GM12878 (cell line): ENCODE results near the gene ITGA11. TPM values are rescaled to one million over a fixed set of nuclear protein-coding genes. Genes with fewer than 3 reads are reported as not detected.

Experiments
- BACH1 ChIP-seq: fragments of 450-650 bp; IDR thresholded peaks from 2 replicates; pipeline ENCODE4 v1.6.1; 2017; ENCODE audit warnings: mild to moderate bottlenecking, borderline replicate concordance
- BCL11A ChIP-seq: IDR thresholded peaks from 2 replicates; pipeline ENCODE4 v1.6.1; 2011; ENCODE audit warnings: low read depth, low read length
- GABPA ChIP-seq: IDR thresholded peaks from 2 replicates; pipeline ENCODE4 v1.6.1; 2014; ENCODE audit warnings: antibody characterized with exemption, low read depth, mild to moderate bottlenecking, inconsistent platforms
- POLR2AphosphoS2 ChIP-seq: IDR thresholded peaks from 2 replicates; pipeline ENCODE4 v1.6.1; 2011; ENCODE audit warnings: low read depth, mild to moderate bottlenecking, low read length, improper control_type of control experiment, moderate library complexity
- STAT1 ChIP-seq: fragments of 450-650 bp; conservative IDR thresholded peaks from 2 replicates; pipeline ENCODE4 v1.6.1; 2014; ENCODE audit warnings: antibody characterized with exemption, mild to moderate bottlenecking
- ZBED1 ChIP-seq: IDR thresholded peaks from 2 replicates; pipeline ENCODE4 v1.6.1; 2016; ENCODE audit warnings: borderline replicate concordance
- polyA plus RNA-seq, 11 experiments: library from polyadenylated mRNA; depleted of rRNA in 4 of 11; unstranded in 6 of 11; stranded (reverse) in 5 of 11; fragments of >200 nt; fragmentation: Nextera tagmentation in 4 of 11; fragmentation: Illumina TruSeq in 1 of 11; extraction: Ambion mirVana in 4 of 11; extraction: Trizol in 1 of 11; gene quantifications; 1 replicate in 1 of 11; 2 replicates in 10 of 11; pipeline versions ENCODE4 v1.2.1 to v1.2.3, GENCODE V29; 2011 to 2016; ENCODE audit warnings: inconsistent platforms in 2 of 11, missing spikeins in 2 of 11, low read depth in 1 of 11
- total RNA-seq, 4 experiments: library from RNA; depleted of rRNA in 3 of 4; stranded (reverse); fragments of >200 nt in 3 of 4; fragmentation: Illumina TruSeq in 1 of 4; extraction: Trizol in 1 of 4; gene quantifications; 2 replicates each; pipeline versions ENCODE4 v1.2.1 to v1.2.3, GENCODE V29; 2013 to 2021
- TF ChIP-seq, protein P1 (sequence below), 3 experiments: IDR thresholded peaks in 2 of 3; conservative IDR thresholded peaks in 1 of 3; 2 replicates each; pipeline ENCODE4 v1.5.1; 2011; ENCODE audit warnings: low read depth in 3 of 3, low read length in 3 of 3, mild to moderate bottlenecking in 3 of 3, control low read depth in 2 of 3, moderate library complexity in 2 of 3, inconsistent platforms in 1 of 3, mixed read lengths in 1 of 3; ENCODE audit not compliant: control insufficient read depth in 2 of 3, insufficient read depth in 1 of 3; ENCODE audit errors: extremely low read depth in 1 of 3
- TF ChIP-seq, protein P2 (sequence below): IDR thresholded peaks from 2 replicates; pipeline ENCODE4 v1.6.1; 2012; ENCODE audit warnings: mild to moderate bottlenecking, low read depth, low read length
- TF ChIP-seq, protein P3 (sequence below): fragments of 450-650 bp; formaldehyde crosslinking; IDR thresholded peaks from 2 replicates; pipeline ENCODE4 v1.5.0; 2022; ENCODE audit warnings: mild to moderate bottlenecking, missing genetic modification characterization
- TF ChIP-seq, protein P4 (sequence below): IDR thresholded peaks from 2 replicates; pipeline ENCODE4 v1.6.1; 2012; ENCODE audit warnings: low read length, inconsistent platforms

Gene ITGA11
- total and polyA plus RNA-seq, 10 of the 15 experiments (the other 5 are each of a cell fraction or from before 2014, with no cell fraction given) = under 0.01 to 0.36 (median 0.13) TPM; not detected in 1

DNA sequence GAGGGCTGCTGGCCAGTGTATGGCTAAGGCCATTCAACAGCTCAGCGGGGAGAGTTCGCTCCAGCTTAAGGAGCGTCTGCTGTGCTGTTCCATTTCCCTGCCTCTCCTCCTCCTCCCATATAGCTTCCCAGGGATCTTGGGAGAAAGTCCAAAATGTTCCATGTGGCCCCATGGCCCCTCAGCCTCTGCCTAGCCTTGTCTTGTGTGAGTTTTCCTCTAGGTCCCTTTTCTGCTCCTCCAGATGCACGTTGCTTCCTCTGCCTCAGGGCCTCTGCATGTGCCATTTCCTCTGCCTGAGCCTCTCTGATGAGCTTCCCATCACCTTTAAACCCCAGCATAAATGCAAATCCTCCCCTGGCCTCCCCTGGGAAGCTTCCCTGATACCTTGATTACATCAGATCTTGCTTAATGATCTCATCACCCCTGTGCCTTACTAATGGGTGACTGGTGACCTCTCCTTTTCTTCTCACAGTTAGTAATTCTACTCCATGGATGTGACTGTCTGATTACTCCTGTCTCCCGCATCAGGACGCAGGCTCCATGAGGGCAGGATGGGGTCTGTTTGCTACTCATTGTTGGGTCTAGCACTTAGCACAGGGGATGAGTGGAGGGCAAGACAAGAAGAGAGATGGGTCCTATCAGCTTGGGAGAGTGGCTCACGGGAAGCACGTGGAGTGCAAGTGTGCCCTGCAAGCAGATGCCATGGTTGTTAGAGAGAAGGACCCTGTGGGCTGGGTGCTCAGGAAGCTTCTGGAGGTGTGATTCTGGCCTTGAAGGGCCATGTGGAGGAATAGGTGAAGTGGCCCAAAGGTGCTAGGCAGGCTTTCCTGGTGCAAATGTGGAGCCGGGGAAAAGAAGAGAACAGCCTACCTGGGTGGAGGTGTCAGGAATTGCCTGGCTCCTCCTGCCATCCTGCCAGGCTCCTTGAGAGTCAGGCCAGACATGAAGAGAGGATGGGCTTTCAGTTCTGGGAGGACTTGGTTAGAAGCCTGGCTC is 23.8 kb downstream of the ITGA11 start (continued):
- TF ChIP-seq, protein P1, sequence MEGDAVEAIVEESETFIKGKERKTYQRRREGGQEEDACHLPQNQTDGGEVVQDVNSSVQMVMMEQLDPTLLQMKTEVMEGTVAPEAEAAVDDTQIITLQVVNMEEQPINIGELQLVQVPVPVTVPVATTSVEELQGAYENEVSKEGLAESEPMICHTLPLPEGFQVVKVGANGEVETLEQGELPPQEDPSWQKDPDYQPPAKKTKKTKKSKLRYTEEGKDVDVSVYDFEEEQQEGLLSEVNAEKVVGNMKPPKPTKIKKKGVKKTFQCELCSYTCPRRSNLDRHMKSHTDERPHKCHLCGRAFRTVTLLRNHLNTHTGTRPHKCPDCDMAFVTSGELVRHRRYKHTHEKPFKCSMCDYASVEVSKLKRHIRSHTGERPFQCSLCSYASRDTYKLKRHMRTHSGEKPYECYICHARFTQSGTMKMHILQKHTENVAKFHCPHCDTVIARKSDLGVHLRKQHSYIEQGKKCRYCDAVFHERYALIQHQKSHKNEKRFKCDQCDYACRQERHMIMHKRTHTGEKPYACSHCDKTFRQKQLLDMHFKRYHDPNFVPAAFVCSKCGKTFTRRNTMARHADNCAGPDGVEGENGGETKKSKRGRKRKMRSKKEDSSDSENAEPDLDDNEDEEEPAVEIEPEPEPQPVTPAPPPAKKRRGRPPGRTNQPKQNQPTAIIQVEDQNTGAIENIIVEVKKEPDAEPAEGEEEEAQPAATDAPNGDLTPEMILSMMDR (IDR thresholded peaks at IDR 0.05 in 2 of 3, conservative IDR thresholded peaks at IDR 0.05 in 1 of 3; ENCODE audit: control insufficient read depth in 2 of 3, extremely low read depth in 1 of 3, insufficient read depth in 1 of 3, low read depth in 3 of 3, low read length in 3 of 3) = no peak
- no peak for TF ChIP-seq POLR2AphosphoS2
- TF ChIP-seq STAT1 = no peak
- TF ChIP-seq, protein P2, sequence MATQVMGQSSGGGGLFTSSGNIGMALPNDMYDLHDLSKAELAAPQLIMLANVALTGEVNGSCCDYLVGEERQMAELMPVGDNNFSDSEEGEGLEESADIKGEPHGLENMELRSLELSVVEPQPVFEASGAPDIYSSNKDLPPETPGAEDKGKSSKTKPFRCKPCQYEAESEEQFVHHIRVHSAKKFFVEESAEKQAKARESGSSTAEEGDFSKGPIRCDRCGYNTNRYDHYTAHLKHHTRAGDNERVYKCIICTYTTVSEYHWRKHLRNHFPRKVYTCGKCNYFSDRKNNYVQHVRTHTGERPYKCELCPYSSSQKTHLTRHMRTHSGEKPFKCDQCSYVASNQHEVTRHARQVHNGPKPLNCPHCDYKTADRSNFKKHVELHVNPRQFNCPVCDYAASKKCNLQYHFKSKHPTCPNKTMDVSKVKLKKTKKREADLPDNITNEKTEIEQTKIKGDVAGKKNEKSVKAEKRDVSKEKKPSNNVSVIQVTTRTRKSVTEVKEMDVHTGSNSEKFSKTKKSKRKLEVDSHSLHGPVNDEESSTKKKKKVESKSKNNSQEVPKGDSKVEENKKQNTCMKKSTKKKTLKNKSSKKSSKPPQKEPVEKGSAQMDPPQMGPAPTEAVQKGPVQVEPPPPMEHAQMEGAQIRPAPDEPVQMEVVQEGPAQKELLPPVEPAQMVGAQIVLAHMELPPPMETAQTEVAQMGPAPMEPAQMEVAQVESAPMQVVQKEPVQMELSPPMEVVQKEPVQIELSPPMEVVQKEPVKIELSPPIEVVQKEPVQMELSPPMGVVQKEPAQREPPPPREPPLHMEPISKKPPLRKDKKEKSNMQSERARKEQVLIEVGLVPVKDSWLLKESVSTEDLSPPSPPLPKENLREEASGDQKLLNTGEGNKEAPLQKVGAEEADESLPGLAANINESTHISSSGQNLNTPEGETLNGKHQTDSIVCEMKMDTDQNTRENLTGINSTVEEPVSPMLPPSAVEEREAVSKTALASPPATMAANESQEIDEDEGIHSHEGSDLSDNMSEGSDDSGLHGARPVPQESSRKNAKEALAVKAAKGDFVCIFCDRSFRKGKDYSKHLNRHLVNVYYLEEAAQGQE = no peak
- TF ChIP-seq, protein P3, sequence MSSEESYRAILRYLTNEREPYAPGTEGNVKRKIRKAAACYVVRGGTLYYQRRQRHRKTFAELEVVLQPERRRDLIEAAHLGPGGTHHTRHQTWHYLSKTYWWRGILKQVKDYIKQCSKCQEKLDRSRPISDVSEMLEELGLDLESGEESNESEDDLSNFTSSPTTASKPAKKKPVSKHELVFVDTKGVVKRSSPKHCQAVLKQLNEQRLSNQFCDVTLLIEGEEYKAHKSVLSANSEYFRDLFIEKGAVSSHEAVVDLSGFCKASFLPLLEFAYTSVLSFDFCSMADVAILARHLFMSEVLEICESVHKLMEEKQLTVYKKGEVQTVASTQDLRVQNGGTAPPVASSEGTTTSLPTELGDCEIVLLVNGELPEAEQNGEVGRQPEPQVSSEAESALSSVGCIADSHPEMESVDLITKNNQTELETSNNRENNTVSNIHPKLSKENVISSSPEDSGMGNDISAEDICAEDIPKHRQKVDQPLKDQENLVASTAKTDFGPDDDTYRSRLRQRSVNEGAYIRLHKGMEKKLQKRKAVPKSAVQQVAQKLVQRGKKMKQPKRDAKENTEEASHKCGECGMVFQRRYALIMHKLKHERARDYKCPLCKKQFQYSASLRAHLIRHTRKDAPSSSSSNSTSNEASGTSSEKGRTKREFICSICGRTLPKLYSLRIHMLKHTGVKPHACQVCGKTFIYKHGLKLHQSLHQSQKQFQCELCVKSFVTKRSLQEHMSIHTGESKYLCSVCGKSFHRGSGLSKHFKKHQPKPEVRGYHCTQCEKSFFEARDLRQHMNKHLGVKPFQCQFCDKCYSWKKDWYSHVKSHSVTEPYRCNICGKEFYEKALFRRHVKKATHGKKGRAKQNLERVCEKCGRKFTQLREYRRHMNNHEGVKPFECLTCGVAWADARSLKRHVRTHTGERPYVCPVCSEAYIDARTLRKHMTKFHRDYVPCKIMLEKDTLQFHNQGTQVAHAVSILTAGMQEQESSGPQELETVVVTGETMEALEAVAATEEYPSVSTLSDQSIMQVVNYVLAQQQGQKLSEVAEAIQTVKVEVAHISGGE = no peak
- TF ChIP-seq ZBED1 = no peak
- no peak for TF ChIP-seq BACH1
- TF ChIP-seq, protein P4, sequence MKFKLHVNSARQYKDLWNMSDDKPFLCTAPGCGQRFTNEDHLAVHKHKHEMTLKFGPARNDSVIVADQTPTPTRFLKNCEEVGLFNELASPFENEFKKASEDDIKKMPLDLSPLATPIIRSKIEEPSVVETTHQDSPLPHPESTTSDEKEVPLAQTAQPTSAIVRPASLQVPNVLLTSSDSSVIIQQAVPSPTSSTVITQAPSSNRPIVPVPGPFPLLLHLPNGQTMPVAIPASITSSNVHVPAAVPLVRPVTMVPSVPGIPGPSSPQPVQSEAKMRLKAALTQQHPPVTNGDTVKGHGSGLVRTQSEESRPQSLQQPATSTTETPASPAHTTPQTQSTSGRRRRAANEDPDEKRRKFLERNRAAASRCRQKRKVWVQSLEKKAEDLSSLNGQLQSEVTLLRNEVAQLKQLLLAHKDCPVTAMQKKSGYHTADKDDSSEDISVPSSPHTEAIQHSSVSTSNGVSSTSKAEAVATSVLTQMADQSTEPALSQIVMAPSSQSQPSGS = no peak
- TF ChIP-seq BCL11A = no peak
- no peak for TF ChIP-seq GABPA
